Endothelial cell of umbilical vein (primary cell): ENCODE measurements around the gene LRRC71. TPM values are rescaled to one million over a fixed set of nuclear protein-coding genes. Genes with fewer than 3 reads are reported as not detected.

Experiments
- BruUV-seq: library from RNA; stranded (reverse); fragments of 400-500 nt; replicated peaks from 2 replicates; lab custom pipeline; 2021; lab: Mats Ljungman, UMichigan
- CTCF ChIA-PET: fragments of 300-600, 350-600 bp; sonication (Branson Sonifier 250); formaldehyde crosslinking; loops from one replicate; lab custom pipeline; 2021; ENCODE audit warnings: antibody characterized with exemption, inconsistent platforms; lab: Charles Lee
- POLR2A ChIA-PET: fragments of 300-600, 350-600 bp; sonication (Branson Sonifier 250); formaldehyde crosslinking; loops from one replicate; lab custom pipeline; 2021; ENCODE audit warnings: antibody characterized with exemption, inconsistent platforms; lab: Charles Lee
- DNase-seq: peaks from one replicate; pipeline ENCODE4 v3.0.0-alpha.2; 2011; ENCODE audit warnings: low read depth, low spot score
- FAIRE-seq: peaks from 2 replicates; lab custom pipeline; 2011; peaks lifted over from hg19 to GRCh38; lab: Jason Lieb, UNC
- H2AFZ ChIP-seq: 2 replicates; pipeline ENCODE4 v1.6.0; 2012; ENCODE audit warnings: low read depth, low read length, control low read depth, inconsistent platforms
- H3K27ac ChIP-seq: 2 replicates; pipeline ENCODE4 v1.5.1; 2011; ENCODE audit warnings: low read depth, mild to moderate bottlenecking, control low read depth, low read length, moderate library complexity; ENCODE audit not compliant: insufficient read depth
- H3K27me3 ChIP-seq, 2 experiments: 2 replicates each; pipeline versions ENCODE4 v1.6.0 to v1.6.1; 2011; ENCODE audit warnings: low read length in 2 of 2, mixed read lengths in 1 of 2; ENCODE audit not compliant: control insufficient read depth in 2 of 2, insufficient read depth in 2 of 2
- H3K36me3 ChIP-seq, 2 experiments: 2 replicates in 1 of 2; 3 replicates in 1 of 2; pipeline ENCODE4 v1.5.1; 2011; ENCODE audit warnings: low read length in 2 of 2, mild to moderate bottlenecking in 1 of 2, moderate library complexity in 1 of 2; ENCODE audit not compliant: control insufficient read depth in 2 of 2, insufficient read depth in 2 of 2; ENCODE audit errors: extremely low read depth in 1 of 2
- H3K4me1 ChIP-seq: 3 replicates; pipeline ENCODE4 v1.5.1; 2011; ENCODE audit warnings: mild to moderate bottlenecking, low read length; ENCODE audit not compliant: control insufficient read depth, insufficient read depth; ENCODE audit errors: extremely low read depth
- H3K4me2 ChIP-seq: 2 replicates; pipeline ENCODE4 v1.6.1; 2011; ENCODE audit warnings: low read length, control low read depth, mixed read lengths; ENCODE audit not compliant: insufficient read depth
- H3K4me3 ChIP-seq, 3 experiments: fragments of 200-600 bp in 1 of 3; sonication (generic), shearing (Covaris generic) in 1 of 3; replicated peaks in 1 of 3; 2 replicates each; pipeline ENCODE4 v1.5.1; 2011 to 2016; ENCODE audit warnings: control low read depth in 3 of 3, low read length in 3 of 3, mild to moderate bottlenecking in 2 of 3, inconsistent platforms in 1 of 3, low read depth in 1 of 3, moderate library complexity in 1 of 3; ENCODE audit not compliant: insufficient read depth in 1 of 3
- H3K79me2 ChIP-seq: 2 replicates; pipeline ENCODE4 v1.6.0; 2012; ENCODE audit warnings: low read length, inconsistent platforms; ENCODE audit not compliant: control insufficient read depth, insufficient read depth
- H3K9ac ChIP-seq: replicated peaks from 2 replicates; pipeline ENCODE3; 2011; ENCODE audit warnings: low read length, control low read depth; ENCODE audit not compliant: insufficient read depth; ENCODE audit errors: extremely low read depth
- H3K9me1 ChIP-seq: replicated peaks from 3 replicates; pipeline ENCODE4 v1.6.0; 2011; ENCODE audit warnings: mild to moderate bottlenecking, low read length; ENCODE audit not compliant: control insufficient read depth, insufficient read depth; ENCODE audit errors: extremely low read depth
- H3K9me3 ChIP-seq: replicated peaks from 2 replicates; pipeline ENCODE4 v1.5.1; 2012; ENCODE audit warnings: low read length, inconsistent platforms; ENCODE audit not compliant: control insufficient read depth, insufficient read depth
- H4K20me1 ChIP-seq: replicated peaks from 2 replicates; pipeline ENCODE3; 2011; ENCODE audit warnings: mild to moderate bottlenecking, low read length; ENCODE audit not compliant: control insufficient read depth, insufficient read depth; ENCODE audit errors: extremely low read depth
- EZH2 ChIP-seq: IDR thresholded peaks from 2 replicates; pipeline ENCODE4 v1.6.1; 2012; ENCODE audit warnings: borderline replicate concordance, low read depth, mild to moderate bottlenecking, moderate library complexity, low read length, inconsistent platforms; ENCODE audit not compliant: severe bottlenecking
- FOS ChIP-seq: IDR thresholded peaks from 2 replicates; pipeline ENCODE4 v1.6.1; 2011; ENCODE audit warnings: mild to moderate bottlenecking, low read length, moderate library complexity, borderline replicate concordance; ENCODE audit not compliant: insufficient read depth
- GATA2 ChIP-seq: IDR thresholded peaks from 2 replicates; pipeline ENCODE4 v1.7.0; 2011; ENCODE audit warnings: low read depth, mild to moderate bottlenecking, moderate library complexity, mixed read lengths, low read length; ENCODE audit not compliant: insufficient read length, insufficient read depth
- JUN ChIP-seq: IDR thresholded peaks from 2 replicates; pipeline ENCODE4 v1.6.1; 2011; ENCODE audit warnings: borderline replicate concordance, low read depth; ENCODE audit not compliant: insufficient read length, insufficient read depth
- MAX ChIP-seq: IDR thresholded peaks from 2 replicates; pipeline ENCODE4 v1.6.1; 2011; ENCODE audit not compliant: insufficient read depth, insufficient read length
- MYC ChIP-seq: IDR thresholded peaks from one replicate; pipeline ENCODE4 v1.6.1; 2011; ENCODE audit warnings: mild to moderate bottlenecking, low read depth, low read length
- POLR2A ChIP-seq: IDR thresholded peaks from 2 replicates; pipeline ENCODE4 v1.6.1; 2012; ENCODE audit warnings: low read depth, mild to moderate bottlenecking, control low read depth, low read length
- POLR2AphosphoS5 ChIP-seq: IDR thresholded peaks from 2 replicates; pipeline ENCODE4 v1.6.1; 2012; ENCODE audit warnings: low read depth, mild to moderate bottlenecking, control low read depth, low read length, moderate library complexity; ENCODE audit not compliant: insufficient read depth
- dilution Hi-C: fragments of 300-500 bp; cut with MboI; formaldehyde crosslinking; loops from one replicate; pipeline ENCODE4 v1.15.0; 2019; ENCODE audit warnings: low sequenced_read_pairs; ENCODE audit not compliant: extremely low pct_ligation_motif_present
- intact Hi-C: fragments of 100-400 bp; cut with micrococcal nuclease; formaldehyde crosslinking; loops from one replicate; pipeline ENCODE4 v1.10.0; 2022
- polyA plus RNA-seq, 4 experiments: library from polyadenylated mRNA; depleted of rRNA in 3 of 4; stranded (reverse) in 3 of 4; unstranded in 1 of 4; fragments of >200 nt; gene quantifications; 2 replicates each; pipeline versions ENCODE4 v1.2.1 to v1.2.3, GENCODE V29; 2011 to 2012; ENCODE audit warnings: missing spikeins in 1 of 4
- total RNA-seq: library from RNA; stranded (reverse); gene quantifications from 2 replicates; pipeline ENCODE4 v1.2.3, GENCODE V29; 2021
- TF ChIP-seq, protein P1 (sequence below), 2 donors: IDR thresholded peaks; 1 replicate in 1 of 2; 2 replicates in 1 of 2; pipeline ENCODE4 v1.5.1; 2011; ENCODE audit warnings: low read length in 2 of 2, mild to moderate bottlenecking in 2 of 2, moderate library complexity in 2 of 2, control low read depth in 1 of 2, inconsistent platforms in 1 of 2, low read depth in 1 of 2; ENCODE audit not compliant: insufficient read depth in 1 of 2; ENCODE audit errors: extremely low read depth in 1 of 2

Gene LRRC71
- total and polyA plus RNA-seq, 2 donors (not counting 3 experiments of a cell fraction or from before 2014, with no cell fraction given), result 0.35 to 0.66 TPM

DNA sequence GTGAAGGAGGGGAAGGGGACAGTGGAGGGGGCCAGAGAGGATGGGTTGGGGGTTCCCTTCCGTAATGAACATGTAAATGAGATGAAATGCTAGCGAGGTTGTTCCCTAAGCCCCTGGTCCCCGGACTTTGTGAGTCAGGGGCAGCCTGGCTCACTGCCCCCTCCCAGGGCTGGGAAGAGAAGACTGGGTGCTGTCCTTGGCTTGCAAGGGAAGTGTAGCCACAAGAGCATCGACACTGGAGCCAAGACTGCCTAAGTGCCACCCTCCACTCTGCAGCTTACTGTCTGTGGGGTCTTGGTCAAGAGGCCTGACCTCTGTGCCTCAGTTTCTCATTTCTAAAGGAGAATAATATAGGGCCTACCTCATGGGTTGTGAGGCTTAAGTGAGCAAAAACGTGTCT is 26.4 kb upstream of the LRRC71 start:
- peak; percentile 53 for FAIRE-seq
- no peaks in the 10 kb centered on the region for H4K20me1 ChIP-seq
- ChIA-PET CTCF (interaction anchor here (1.3 to 8.0 kb wide), 3 partner anchors 16 to 31 kb away, joined by 3 to 312 read pairs (median 20); partner anchors contain the start of gene LRRC71), POLR2A (no interaction called here)
- TF ChIP-seq POLR2A (no peak), JUN (no peak), MAX (no peak), FOS (no peak), POLR2AphosphoS5 (no peak), GATA2 (no peak), EZH2 (no peak), MYC (no peak)
- TF ChIP-seq, protein P1, sequence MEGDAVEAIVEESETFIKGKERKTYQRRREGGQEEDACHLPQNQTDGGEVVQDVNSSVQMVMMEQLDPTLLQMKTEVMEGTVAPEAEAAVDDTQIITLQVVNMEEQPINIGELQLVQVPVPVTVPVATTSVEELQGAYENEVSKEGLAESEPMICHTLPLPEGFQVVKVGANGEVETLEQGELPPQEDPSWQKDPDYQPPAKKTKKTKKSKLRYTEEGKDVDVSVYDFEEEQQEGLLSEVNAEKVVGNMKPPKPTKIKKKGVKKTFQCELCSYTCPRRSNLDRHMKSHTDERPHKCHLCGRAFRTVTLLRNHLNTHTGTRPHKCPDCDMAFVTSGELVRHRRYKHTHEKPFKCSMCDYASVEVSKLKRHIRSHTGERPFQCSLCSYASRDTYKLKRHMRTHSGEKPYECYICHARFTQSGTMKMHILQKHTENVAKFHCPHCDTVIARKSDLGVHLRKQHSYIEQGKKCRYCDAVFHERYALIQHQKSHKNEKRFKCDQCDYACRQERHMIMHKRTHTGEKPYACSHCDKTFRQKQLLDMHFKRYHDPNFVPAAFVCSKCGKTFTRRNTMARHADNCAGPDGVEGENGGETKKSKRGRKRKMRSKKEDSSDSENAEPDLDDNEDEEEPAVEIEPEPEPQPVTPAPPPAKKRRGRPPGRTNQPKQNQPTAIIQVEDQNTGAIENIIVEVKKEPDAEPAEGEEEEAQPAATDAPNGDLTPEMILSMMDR (IDR thresholded peaks at IDR 0.05; ENCODE audit: extremely low read depth in 1 of 2, insufficient read depth in 1 of 2, low read depth in 1 of 2, low read length in 2 of 2), result no peak
- TSS peak; percentile 6 for BruUV-seq
- dilution Hi-C loops (no loop called here), intact Hi-C loops (loop anchor here (5.0 to 10.0 kb wide), 3 partner anchors 152 to 389 kb away; partner anchors contain the start of genes MEF2D and MRPL24)
- no peaks in the 10 kb centered on the region for H3K36me3 ChIP-seq
- no peak overlapping the region for H2AFZ ChIP-seq
- peak overlapping the region; percentile 95 for H3K27ac ChIP-seq
- peak overlapping the region; percentile 85 to 92 (median 90) for H3K4me3 ChIP-seq
- peaks cover 44% of the 10 kb centered on the region for H3K4me1 ChIP-seq
- H3K9ac ChIP-seq, result peak overlapping the region; percentile 84
- H3K4me2 ChIP-seq, result peak overlapping the region; percentile 96
- DNase-seq, result peak; percentile 37
- H3K27me3 ChIP-seq, result no peaks in the 10 kb centered on the region
- peaks cover 51% of the 10 kb centered on the region for H3K79me2 ChIP-seq
- H3K9me1 ChIP-seq, result no peaks in the 10 kb centered on the region
- H3K9me3 ChIP-seq, result no peaks in the 10 kb centered on the region
